AG09309 (cell line): ENCODE data around the gene ANKMY2.

Experiments
- DNase-seq: peaks from one replicate; pipeline ENCODE4 v3.0.0-alpha.2; 2010; ENCODE audit warnings: low read depth
- H3K4me3 ChIP-seq: 2 replicates; pipeline ENCODE4 v1.5.1; 2011; ENCODE audit warnings: mild to moderate bottlenecking, low read depth, low read length, moderate library complexity; ENCODE audit not compliant: control insufficient read depth
- TF ChIP-seq, protein P1 (sequence below): IDR thresholded peaks from 2 replicates; pipeline ENCODE4 v1.5.1; 2011; ENCODE audit warnings: mild to moderate bottlenecking, low read depth, low read length, inconsistent platforms; ENCODE audit not compliant: insufficient read depth, control insufficient read depth; ENCODE audit errors: missing control alignments

ANKMY2 gene

GRCh38 chr7:16657656-16658279 lies 12.2 kb upstream of the ANKMY2 start:
- DNase-seq, result peak; percentile 73
- TF ChIP-seq, protein P1, sequence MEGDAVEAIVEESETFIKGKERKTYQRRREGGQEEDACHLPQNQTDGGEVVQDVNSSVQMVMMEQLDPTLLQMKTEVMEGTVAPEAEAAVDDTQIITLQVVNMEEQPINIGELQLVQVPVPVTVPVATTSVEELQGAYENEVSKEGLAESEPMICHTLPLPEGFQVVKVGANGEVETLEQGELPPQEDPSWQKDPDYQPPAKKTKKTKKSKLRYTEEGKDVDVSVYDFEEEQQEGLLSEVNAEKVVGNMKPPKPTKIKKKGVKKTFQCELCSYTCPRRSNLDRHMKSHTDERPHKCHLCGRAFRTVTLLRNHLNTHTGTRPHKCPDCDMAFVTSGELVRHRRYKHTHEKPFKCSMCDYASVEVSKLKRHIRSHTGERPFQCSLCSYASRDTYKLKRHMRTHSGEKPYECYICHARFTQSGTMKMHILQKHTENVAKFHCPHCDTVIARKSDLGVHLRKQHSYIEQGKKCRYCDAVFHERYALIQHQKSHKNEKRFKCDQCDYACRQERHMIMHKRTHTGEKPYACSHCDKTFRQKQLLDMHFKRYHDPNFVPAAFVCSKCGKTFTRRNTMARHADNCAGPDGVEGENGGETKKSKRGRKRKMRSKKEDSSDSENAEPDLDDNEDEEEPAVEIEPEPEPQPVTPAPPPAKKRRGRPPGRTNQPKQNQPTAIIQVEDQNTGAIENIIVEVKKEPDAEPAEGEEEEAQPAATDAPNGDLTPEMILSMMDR, result peak; percentile 55
- H3K4me3 ChIP-seq, result no peak overlapping the region

- no peak for DNase-seq
- TF ChIP-seq, protein P1, result no peak
- H3K4me3 ChIP-seq, result no peak overlapping the region
Observed at GRCh38 chr7:16656141-16656540, 10.6 kb upstream of the ANKMY2 start.

DNA sequence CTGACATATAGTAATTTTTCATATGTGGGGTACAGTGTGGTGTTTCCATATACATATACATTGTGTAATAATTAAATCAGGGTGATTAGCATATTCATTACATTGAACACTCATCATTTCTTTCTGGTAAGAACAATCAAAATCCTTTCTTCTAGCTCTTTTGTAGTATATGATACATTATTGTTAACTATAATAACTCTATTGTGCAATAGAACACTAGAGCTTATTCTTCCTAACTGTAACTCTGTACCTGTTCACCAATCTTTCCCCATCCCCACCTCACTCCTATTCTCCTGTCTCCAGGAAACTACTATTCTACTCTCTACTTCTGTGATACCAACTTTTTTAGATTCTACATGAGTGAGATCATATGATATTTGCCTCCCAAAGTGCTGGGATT lies 9.8 kb upstream of the ANKMY2 start:
- DNase-seq, result no peak
- H3K4me3 ChIP-seq, result no peak overlapping the region
- TF ChIP-seq, protein P1, result no peak

- TF ChIP-seq, protein P1, result no peak
- H3K4me3 ChIP-seq, result no peak overlapping the region
- no peak for DNase-seq
Observed at GRCh38 chr7:16652888-16653287, 7.3 kb upstream of the ANKMY2 start.

GRCh38 chr7:16652240-16652583 lies 6.7 kb upstream of the ANKMY2 start:
- no peak overlapping the region for H3K4me3 ChIP-seq
- DNase-seq, result no peak
- TF ChIP-seq, protein P1, result no peak

DNA sequence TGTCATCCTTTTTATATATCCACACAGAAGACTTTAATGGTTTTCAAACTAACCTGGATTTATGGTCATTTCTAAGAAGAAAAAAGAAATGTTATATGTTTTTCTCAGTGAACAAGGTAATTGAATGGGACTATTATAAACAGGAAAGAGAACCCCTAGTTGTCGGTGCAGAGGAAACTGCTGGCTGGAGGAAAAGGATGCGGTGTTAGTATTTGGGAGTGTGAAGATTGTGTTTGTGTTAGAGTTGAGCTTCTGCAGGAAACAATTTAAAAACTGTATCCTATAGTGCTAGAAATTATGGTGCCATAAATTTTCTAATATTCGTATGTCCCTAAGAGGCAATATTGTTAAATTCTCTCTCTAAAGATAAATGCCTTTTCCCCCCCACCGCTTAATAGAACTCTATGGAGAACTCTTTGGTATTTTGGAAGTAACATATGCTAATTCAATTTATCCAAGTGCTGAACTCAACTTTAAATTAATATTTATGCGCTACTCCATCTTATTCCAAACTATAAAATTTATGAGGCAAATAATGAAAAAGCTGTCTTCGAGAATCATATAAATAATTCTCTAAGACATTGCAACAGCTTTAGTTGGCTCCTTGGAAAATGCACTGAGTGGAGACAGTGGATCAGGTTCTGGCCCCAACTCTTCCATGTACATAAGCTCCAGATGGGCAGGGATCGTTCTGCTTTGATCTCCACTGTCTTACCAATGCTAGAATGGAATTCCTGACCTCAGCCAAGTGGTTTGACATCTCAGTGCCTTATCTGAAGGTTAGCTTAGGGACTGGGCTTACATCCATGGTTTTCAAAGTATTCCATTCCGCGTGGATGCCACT lies 6.1 kb upstream of the ANKMY2 start:
- TF ChIP-seq, protein P1, result no peak
- no peak overlapping the region for H3K4me3 ChIP-seq
- DNase-seq, result no peak
